ENCODE results near the gene DUSP6. TPM values are rescaled to one million over a fixed set of nuclear protein-coding genes. Genes with fewer than 3 reads are reported as not detected.

DUSP6 gene
- total and polyA plus RNA-seq, 10 of the 15 experiments (the other 5 are each of a cell fraction or from before 2014, with no cell fraction given) = 0.02 to 0.69 (median 0.07) TPM; not detected in 1

DNA sequence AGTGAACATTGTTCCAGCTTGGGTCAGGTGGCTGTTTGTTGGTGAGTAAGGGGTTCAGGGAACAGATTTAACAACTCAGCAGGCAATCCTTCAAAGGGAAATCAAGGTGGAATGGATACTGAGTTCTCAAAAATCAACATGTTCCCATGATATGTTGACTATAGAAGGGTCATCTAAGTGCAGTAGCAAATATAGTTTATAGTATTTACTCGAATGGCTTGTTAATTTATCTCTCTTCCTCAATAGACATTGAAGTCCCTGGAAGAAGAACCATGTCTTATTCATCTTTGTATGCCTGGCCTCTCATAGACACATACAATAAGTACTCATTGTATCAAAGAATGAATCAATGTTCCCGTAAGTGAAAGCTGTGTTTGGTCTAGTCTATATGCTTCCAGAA, 24.5 kb upstream of the DUSP6 start:
- in situ Hi-C loops (cut with MboI) = no loop called here
- ChIA-PET POLR2A (no interaction called here), SMC1A (ENCODE audit: uncharacterized antibody, unreplicated experiment) (no interaction called here), CTCF (no interaction called here), RAD21 (ENCODE audit: unreplicated experiment) (no interaction called here)
- no peaks in the 10 kb centered on the region for H3K4me1 ChIP-seq (ENCODE audit: control insufficient read depth, insufficient read depth, low read length)
- WGBS (ENCODE audit: insufficient coverage, insufficient replicate concordance, low lambda C conversion rate, missing lambda C conversion rate) = 52% methylated on average over 2 of the region's 2 CpGs
- H3K36me3 ChIP-seq (ENCODE audit: control insufficient read depth in 2 of 2, insufficient read depth in 2 of 2, low read length in 1 of 2) = no peaks in the 10 kb centered on the region
- FAIRE-seq = no peak
- H4K20me1 ChIP-seq (ENCODE audit: control insufficient read depth, insufficient read depth) = no peaks in the 10 kb centered on the region
- H3K27ac ChIP-seq (ENCODE audit: control insufficient read depth, insufficient read depth) = no peak overlapping the region
- no peak for ATAC-seq
- no peak for TF ChIP-seq HDAC2 (IDR thresholded peaks at IDR 0.05)
- H3K4me2 ChIP-seq (ENCODE audit: control insufficient read depth, insufficient read depth) = no peak overlapping the region
- intact Hi-C loops (cut with micrococcal nuclease; ENCODE audit: unreplicated experiment) = no loop called here
- no TSS peak for BruUV-seq (replicated peaks)
- no peak for DNase-seq (ENCODE audit: low read depth, low spot score)
- H3K4me3 ChIP-seq = no peak overlapping the region
- H2AFZ ChIP-seq (ENCODE audit: control insufficient read depth, low read depth, low read length) = no peak overlapping the region
- H3K9ac ChIP-seq (ENCODE audit: control insufficient read depth, insufficient read depth, low read length) = no peak overlapping the region
- H3K9me3 ChIP-seq (replicated peaks; ENCODE audit: control insufficient read depth, insufficient read depth, low read length) = no peaks in the 10 kb centered on the region
- H3K79me2 ChIP-seq (ENCODE audit: control insufficient read depth, insufficient read depth, low read length) = no peaks in the 10 kb centered on the region
- H3K27me3 ChIP-seq (replicated peaks in 1 of 2; ENCODE audit: control insufficient read depth in 2 of 2, insufficient read depth in 2 of 2, low read length in 1 of 2) = no peaks in the 10 kb centered on the region

DNA sequence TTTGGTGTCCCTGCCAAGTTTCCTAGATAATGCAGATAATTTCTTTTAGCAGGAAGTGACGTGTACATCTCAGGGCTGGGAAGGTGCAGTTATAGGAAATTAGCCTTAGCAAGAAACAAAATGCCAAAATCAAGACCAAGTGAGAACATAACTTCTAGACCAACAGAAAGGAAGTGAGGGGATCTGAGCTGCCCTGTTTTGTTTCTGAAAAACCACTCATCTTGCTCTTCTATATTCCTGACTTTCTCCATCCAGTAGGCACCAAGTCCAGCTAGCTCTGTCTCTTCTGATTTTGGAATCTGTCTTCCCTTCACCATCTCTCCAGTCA, 23.9 kb upstream of the DUSP6 start:
- ChIA-PET RAD21 (ENCODE audit: unreplicated experiment) (no interaction called here), CTCF (interaction anchor here (0.7 kb wide), 1 partner anchor 86 kb away, joined by 3 read pairs; no protein-coding TSS in a partner anchor), SMC1A (ENCODE audit: uncharacterized antibody, unreplicated experiment) (no interaction called here), POLR2A (no interaction called here)
- no peaks in the 10 kb centered on the region for H3K79me2 ChIP-seq (ENCODE audit: control insufficient read depth, insufficient read depth, low read length)
- no peak overlapping the region for H3K9ac ChIP-seq (ENCODE audit: control insufficient read depth, insufficient read depth, low read length)
- intact Hi-C loops (cut with micrococcal nuclease; ENCODE audit: unreplicated experiment) = no loop called here
- H4K20me1 ChIP-seq (ENCODE audit: control insufficient read depth, insufficient read depth) = no peaks in the 10 kb centered on the region
- no peaks in the 10 kb centered on the region for H3K27me3 ChIP-seq (replicated peaks in 1 of 2; ENCODE audit: control insufficient read depth in 2 of 2, insufficient read depth in 2 of 2, low read length in 1 of 2)
- WGBS (ENCODE audit: insufficient coverage, insufficient replicate concordance, low lambda C conversion rate, missing lambda C conversion rate) = 54% methylated on average over 1 of the region's 1 CpG
- ATAC-seq (no peak), DNase-seq (ENCODE audit: low read depth, low spot score) (no peak), FAIRE-seq (peak; percentile 57)
- H3K4me1 ChIP-seq (ENCODE audit: control insufficient read depth, insufficient read depth, low read length) = no peaks in the 10 kb centered on the region
- H3K27ac ChIP-seq (ENCODE audit: control insufficient read depth, insufficient read depth) = no peak overlapping the region
- H2AFZ ChIP-seq (ENCODE audit: control insufficient read depth, low read depth, low read length) = no peak overlapping the region
- no TSS peak for BruUV-seq (replicated peaks)
- H3K4me3 ChIP-seq = no peak overlapping the region
- H3K4me2 ChIP-seq (ENCODE audit: control insufficient read depth, insufficient read depth) = no peak overlapping the region
- no peaks in the 10 kb centered on the region for H3K36me3 ChIP-seq (ENCODE audit: control insufficient read depth in 2 of 2, insufficient read depth in 2 of 2, low read length in 1 of 2)
- in situ Hi-C loops (cut with MboI) = no loop called here
- H3K9me3 ChIP-seq (replicated peaks; ENCODE audit: control insufficient read depth, insufficient read depth, low read length) = no peaks in the 10 kb centered on the region
- no peak for TF ChIP-seq POLR2AphosphoS5 (IDR thresholded peaks at IDR 0.05; ENCODE audit: low read length)
- TF ChIP-seq STAT1 (conservative IDR thresholded peaks at IDR 0.05) = no peak
- no peak for TF ChIP-seq TBL1XR1 (IDR thresholded peaks at IDR 0.05; ENCODE audit: low read depth, low read length)
- TF ChIP-seq, protein P1, sequence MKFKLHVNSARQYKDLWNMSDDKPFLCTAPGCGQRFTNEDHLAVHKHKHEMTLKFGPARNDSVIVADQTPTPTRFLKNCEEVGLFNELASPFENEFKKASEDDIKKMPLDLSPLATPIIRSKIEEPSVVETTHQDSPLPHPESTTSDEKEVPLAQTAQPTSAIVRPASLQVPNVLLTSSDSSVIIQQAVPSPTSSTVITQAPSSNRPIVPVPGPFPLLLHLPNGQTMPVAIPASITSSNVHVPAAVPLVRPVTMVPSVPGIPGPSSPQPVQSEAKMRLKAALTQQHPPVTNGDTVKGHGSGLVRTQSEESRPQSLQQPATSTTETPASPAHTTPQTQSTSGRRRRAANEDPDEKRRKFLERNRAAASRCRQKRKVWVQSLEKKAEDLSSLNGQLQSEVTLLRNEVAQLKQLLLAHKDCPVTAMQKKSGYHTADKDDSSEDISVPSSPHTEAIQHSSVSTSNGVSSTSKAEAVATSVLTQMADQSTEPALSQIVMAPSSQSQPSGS (IDR thresholded peaks at IDR 0.05; ENCODE audit: low read length) = no peak
- TF ChIP-seq ZNF217 (IDR thresholded peaks at IDR 0.05) = no peak
- no peak for TF ChIP-seq IKZF2 (IDR thresholded peaks at IDR 0.05)
- no peak for TF ChIP-seq SREBF2 (IDR thresholded peaks at IDR 0.05; ENCODE audit: low read length)
- TF ChIP-seq MTA2 (IDR thresholded peaks at IDR 0.05; ENCODE audit: low read depth) = no peak
- TF ChIP-seq EGR1 (IDR thresholded peaks at IDR 0.05; ENCODE audit: borderline replicate concordance in 1 of 2, low read depth in 2 of 2, low read length in 2 of 2) = no peak
- TF ChIP-seq, protein P2, sequence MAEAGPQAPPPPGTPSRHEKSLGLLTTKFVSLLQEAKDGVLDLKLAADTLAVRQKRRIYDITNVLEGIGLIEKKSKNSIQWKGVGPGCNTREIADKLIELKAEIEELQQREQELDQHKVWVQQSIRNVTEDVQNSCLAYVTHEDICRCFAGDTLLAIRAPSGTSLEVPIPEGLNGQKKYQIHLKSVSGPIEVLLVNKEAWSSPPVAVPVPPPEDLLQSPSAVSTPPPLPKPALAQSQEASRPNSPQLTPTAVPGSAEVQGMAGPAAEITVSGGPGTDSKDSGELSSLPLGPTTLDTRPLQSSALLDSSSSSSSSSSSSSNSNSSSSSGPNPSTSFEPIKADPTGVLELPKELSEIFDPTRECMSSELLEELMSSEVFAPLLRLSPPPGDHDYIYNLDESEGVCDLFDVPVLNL (IDR thresholded peaks at IDR 0.05; ENCODE audit: low read depth, low read length) = no peak
- TF ChIP-seq, protein P3, sequence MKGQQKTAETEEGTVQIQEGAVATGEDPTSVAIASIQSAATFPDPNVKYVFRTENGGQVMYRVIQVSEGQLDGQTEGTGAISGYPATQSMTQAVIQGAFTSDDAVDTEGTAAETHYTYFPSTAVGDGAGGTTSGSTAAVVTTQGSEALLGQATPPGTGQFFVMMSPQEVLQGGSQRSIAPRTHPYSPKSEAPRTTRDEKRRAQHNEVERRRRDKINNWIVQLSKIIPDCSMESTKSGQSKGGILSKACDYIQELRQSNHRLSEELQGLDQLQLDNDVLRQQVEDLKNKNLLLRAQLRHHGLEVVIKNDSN (IDR thresholded peaks at IDR 0.05; ENCODE audit: borderline replicate concordance, extremely low read length, insufficient read depth, low read depth, low read length) = no peak
- TF ChIP-seq TARDBP (IDR thresholded peaks at IDR 0.05; ENCODE audit: borderline replicate concordance) = no peak
- no peak for TF ChIP-seq EED (IDR thresholded peaks at IDR 0.05; ENCODE audit: low read depth)
- no peak for TF ChIP-seq SP1 (IDR thresholded peaks at IDR 0.05; ENCODE audit: low read depth, low read length)
- TF ChIP-seq ZNF24 (IDR thresholded peaks at IDR 0.05) = no peak
